HepG2 (cell line): Measurements from ENCODE around the gene SRBD1. TPM values are rescaled to one million over a fixed set of nuclear protein-coding genes. Genes with fewer than 3 reads are reported as not detected.
A peak's percentile ranks its signal among the peaks of the same experiment; 100 is the strongest.

ENCODE experiments used
- ELF1 ChIP-seq: sonication (generic); formaldehyde crosslinking; IDR thresholded peaks from 2 replicates; pipeline ENCODE4 v1.4.0; 2020; ENCODE audit warnings: missing genetic modification reagents
- HMGA1 ChIP-seq: sonication (generic); formaldehyde crosslinking; conservative IDR thresholded peaks from 2 replicates; pipeline ENCODE4 v1.4.0; 2020; ENCODE audit warnings: missing genetic modification reagents
- HNF4G ChIP-seq, 2 experiments: sonication (generic) in 1 of 2; formaldehyde crosslinking in 1 of 2; IDR thresholded peaks; 2 replicates each; pipeline versions ENCODE4 v1.4.0 to v1.6.1; 2011 to 2020; ENCODE audit warnings: borderline replicate concordance in 2 of 2, low read depth in 2 of 2, mild to moderate bottlenecking in 2 of 2, low read length in 1 of 2, missing genetic modification reagents in 1 of 2, moderate library complexity in 1 of 2
- KDM6A ChIP-seq: IDR thresholded peaks from 2 replicates; pipeline ENCODE4 v1.6.1; 2016; ENCODE audit warnings: low read depth
- NPAS2 ChIP-seq: sonication (generic); formaldehyde crosslinking; IDR thresholded peaks from 2 replicates; pipeline ENCODE4 v1.8.0; 2022; ENCODE audit warnings: mild to moderate bottlenecking, missing genetic modification reagents, borderline replicate concordance
- RELA ChIP-seq: sonication (generic); formaldehyde crosslinking; IDR thresholded peaks from 2 replicates; pipeline ENCODE4 v1.4.0; 2020; ENCODE audit warnings: missing genetic modification reagents
- SOX13 ChIP-seq, 3 experiments: fragments of 450-650 bp in 1 of 3; sonication (generic) in 1 of 3; formaldehyde crosslinking in 1 of 3; IDR thresholded peaks in 2 of 3; conservative IDR thresholded peaks in 1 of 3; 2 replicates each; pipeline versions ENCODE4 v1.5.0 to v1.6.1; 2016 to 2020; ENCODE audit warnings: antibody characterized with exemption in 1 of 3, mild to moderate bottlenecking in 1 of 3, missing compliant biosample characterization in 1 of 3, missing genetic modification reagents in 1 of 3, moderate library complexity in 1 of 3
- SRSF1 ChIP-seq: fragments of 200-400 bp; formaldehyde crosslinking; optimal IDR thresholded peaks from 2 replicates; pipeline ENCODE3; 2017; ENCODE audit warnings: mild to moderate bottlenecking, low read depth, low read length, moderate library complexity
- SRSF9 ChIP-seq: fragments of 200-400 bp; formaldehyde crosslinking; IDR thresholded peaks from 2 replicates; pipeline ENCODE4 v1.6.1; 2018; ENCODE audit warnings: borderline replicate concordance, mild to moderate bottlenecking, low read depth, low read length; ENCODE audit not compliant: insufficient read depth, poor library complexity, severe bottlenecking
- ZNF256 ChIP-seq: sonication (generic); formaldehyde crosslinking; conservative IDR thresholded peaks from 2 replicates; pipeline ENCODE4 v1.4.0; 2020; ENCODE audit warnings: missing genetic modification reagents
- ZNF441 ChIP-seq: sonication (generic); formaldehyde crosslinking; IDR thresholded peaks from 2 replicates; pipeline ENCODE4 v1.7.0; 2021; ENCODE audit warnings: missing genetic modification reagents, borderline replicate concordance
- ZNF766 ChIP-seq: sonication (generic); formaldehyde crosslinking; IDR thresholded peaks from 2 replicates; pipeline ENCODE4 v1.5.0; 2020; ENCODE audit warnings: missing genetic modification reagents, borderline replicate concordance
- ZNF781 ChIP-seq: sonication (generic); formaldehyde crosslinking; IDR thresholded peaks from 2 replicates; pipeline ENCODE4 v1.5.1; 2020; ENCODE audit warnings: borderline replicate concordance, mild to moderate bottlenecking, missing genetic modification reagents; ENCODE audit errors: not compliant biosample characterization
- polyA plus RNA-seq, 8 experiments: library from polyadenylated mRNA; depleted of rRNA in 3 of 8; stranded (reverse) in 7 of 8; unstranded in 1 of 8; fragments of >200 nt; fragmentation: Illumina TruSeq in 4 of 8; extraction: Trizol in 4 of 8; gene quantifications; 2 replicates each; pipeline versions ENCODE4 v1.2.1 to v1.2.3, GENCODE V29; 2011 to 2016; ENCODE audit warnings: low read depth in 4 of 8, missing spikeins in 1 of 8, mixed read lengths in 1 of 8; ENCODE audit not compliant: insufficient read depth in 1 of 8
- total RNA-seq, 5 experiments: library from RNA; depleted of rRNA; stranded (reverse); fragments of >200 nt; fragmentation: Illumina TruSeq; extraction: Trizol; gene quantifications; 2 replicates each; pipeline ENCODE4 v1.2.3, GENCODE V29; 2016; ENCODE audit warnings: low read depth in 1 of 5
- TF ChIP-seq, protein P1 (sequence below): sonication (generic); IDR thresholded peaks from 2 replicates; pipeline ENCODE4 v1.6.1; 2016; ENCODE audit warnings: low read depth, borderline replicate concordance
- TF ChIP-seq, protein P2 (sequence below): sonication (generic); formaldehyde crosslinking; IDR thresholded peaks from 2 replicates; pipeline ENCODE4 v1.8.1; 2023; ENCODE audit warnings: mild to moderate bottlenecking, moderate library complexity, missing genetic modification reagents
- TF ChIP-seq, protein P3 (sequence below): IDR thresholded peaks from 2 replicates; pipeline ENCODE4 v1.6.1; 2018; ENCODE audit warnings: missing genetic modification reagents, mild to moderate bottlenecking, missing compliant biosample characterization
- TF ChIP-seq, protein P4 (sequence below), 2 experiments: IDR thresholded peaks; 2 replicates each; pipeline ENCODE4 v1.6.1; 2011 to 2012; ENCODE audit warnings: low read length in 2 of 2, borderline replicate concordance in 1 of 2, low read depth in 1 of 2, mild to moderate bottlenecking in 1 of 2, moderate library complexity in 1 of 2
- TF ChIP-seq, protein P5 (sequence below): sonication (generic); formaldehyde crosslinking; IDR thresholded peaks from 2 replicates; pipeline ENCODE4 v1.8.0; 2022; ENCODE audit warnings: mild to moderate bottlenecking, missing genetic modification reagents; ENCODE audit not compliant: insufficient replicate concordance

The SRBD1 gene
- total and polyA plus RNA-seq, 2 of the 13 experiments (the other 11 are each of a cell fraction or from before 2014, with no cell fraction given): 3.2 to 23.9 TPM

DNA sequence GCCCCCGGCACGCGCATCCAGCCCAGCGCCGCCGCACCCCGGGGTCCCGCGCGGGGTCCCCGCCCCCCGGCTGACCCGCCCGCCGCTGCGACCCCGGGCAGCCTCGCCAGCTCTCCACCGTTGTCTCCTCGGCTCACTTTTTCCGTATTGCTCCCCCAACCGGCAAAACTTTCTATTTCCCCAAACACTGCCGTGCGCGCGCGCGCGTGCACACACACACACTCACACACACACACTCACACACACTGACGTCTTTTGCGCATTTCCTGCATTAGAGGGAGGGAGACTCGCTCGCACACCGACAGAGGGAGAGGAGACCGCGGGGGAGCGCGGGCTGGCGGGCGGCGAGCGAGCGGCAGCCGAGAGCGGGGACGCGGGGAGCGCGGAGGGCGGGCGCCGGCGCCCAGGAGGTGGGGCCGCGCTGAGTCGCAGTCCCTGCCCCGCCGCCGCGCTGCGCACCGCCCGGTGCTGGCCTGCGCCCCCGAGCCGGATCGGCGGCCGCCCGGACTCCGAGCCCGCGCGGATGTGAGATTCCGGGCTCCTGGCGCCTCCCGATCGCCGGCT is 39.9 kb upstream of the SRBD1 start (continued):
- TF ChIP-seq, protein P1, sequence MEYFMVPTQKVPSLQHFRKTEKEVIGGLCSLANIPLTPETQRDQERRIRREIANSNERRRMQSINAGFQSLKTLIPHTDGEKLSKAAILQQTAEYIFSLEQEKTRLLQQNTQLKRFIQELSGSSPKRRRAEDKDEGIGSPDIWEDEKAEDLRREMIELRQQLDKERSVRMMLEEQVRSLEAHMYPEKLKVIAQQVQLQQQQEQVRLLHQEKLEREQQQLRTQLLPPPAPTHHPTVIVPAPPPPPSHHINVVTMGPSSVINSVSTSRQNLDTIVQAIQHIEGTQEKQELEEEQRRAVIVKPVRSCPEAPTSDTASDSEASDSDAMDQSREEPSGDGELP: no peak; the same call in 1 of the 2 replicates
- TF ChIP-seq HMGA1 (CRISPR knock-in tag) (no peak), ZNF781 (no peak), HNF4G (IDR thresholded peaks at IDR 0.05; ENCODE audit: borderline replicate concordance, low read depth, low read length) (no peak; the same call in 1 of the 2 replicates), HNF4G (CRISPR knock-in tag; IDR thresholded peaks at IDR 0.05; ENCODE audit: borderline replicate concordance, low read depth) (no peak), SRSF9 (no peak), ELF1 (CRISPR knock-in tag) (peak; percentile 74), SOX13 (IDR thresholded peaks at IDR 0.05) (no peak; the same call in 1 of the 2 replicates), SOX13 (CRISPR knock-in tag; conservative IDR thresholded peaks at IDR 0.05 in 1 of 2, IDR thresholded peaks at IDR 0.05 in 1 of 2) (no peak), KDM6A (CRISPR knock-in tag) (no peak), SRSF1 (no peak), NPAS2 (CRISPR knock-in tag) (no peak), ZNF441 (CRISPR knock-in tag) (peak; percentile 57), ZNF256 (CRISPR knock-in tag) (no peak), ZNF766 (CRISPR knock-in tag) (no peak), RELA (CRISPR knock-in tag) (no peak)
- TF ChIP-seq, protein P2, sequence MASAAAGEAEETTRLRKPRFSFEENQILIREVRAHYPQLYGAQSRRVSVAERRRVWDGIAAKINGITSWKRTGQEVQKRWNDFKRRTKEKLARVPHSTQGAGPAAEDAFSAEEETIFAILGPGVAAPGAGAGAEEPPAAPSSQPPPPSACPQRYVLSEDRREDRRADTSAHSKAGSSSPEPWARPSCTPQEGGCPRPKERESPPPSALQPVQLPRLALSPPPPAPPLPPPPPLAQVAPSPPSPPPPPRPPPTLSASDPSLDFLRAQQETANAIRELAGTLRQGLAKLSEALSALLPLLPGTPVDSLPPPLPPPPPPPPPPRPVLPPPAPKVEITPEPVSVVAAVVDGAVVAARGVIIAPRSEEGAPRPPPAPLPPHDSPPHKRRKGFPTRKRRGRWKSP (CRISPR knock-in tag): peak; percentile 96
- TF ChIP-seq, protein P3, sequence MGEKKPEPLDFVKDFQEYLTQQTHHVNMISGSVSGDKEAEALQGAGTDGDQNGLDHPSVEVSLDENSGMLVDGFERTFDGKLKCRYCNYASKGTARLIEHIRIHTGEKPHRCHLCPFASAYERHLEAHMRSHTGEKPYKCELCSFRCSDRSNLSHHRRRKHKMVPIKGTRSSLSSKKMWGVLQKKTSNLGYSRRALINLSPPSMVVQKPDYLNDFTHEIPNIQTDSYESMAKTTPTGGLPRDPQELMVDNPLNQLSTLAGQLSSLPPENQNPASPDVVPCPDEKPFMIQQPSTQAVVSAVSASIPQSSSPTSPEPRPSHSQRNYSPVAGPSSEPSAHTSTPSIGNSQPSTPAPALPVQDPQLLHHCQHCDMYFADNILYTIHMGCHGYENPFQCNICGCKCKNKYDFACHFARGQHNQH (CRISPR knock-in tag): no peak
- TF ChIP-seq, protein P4, sequence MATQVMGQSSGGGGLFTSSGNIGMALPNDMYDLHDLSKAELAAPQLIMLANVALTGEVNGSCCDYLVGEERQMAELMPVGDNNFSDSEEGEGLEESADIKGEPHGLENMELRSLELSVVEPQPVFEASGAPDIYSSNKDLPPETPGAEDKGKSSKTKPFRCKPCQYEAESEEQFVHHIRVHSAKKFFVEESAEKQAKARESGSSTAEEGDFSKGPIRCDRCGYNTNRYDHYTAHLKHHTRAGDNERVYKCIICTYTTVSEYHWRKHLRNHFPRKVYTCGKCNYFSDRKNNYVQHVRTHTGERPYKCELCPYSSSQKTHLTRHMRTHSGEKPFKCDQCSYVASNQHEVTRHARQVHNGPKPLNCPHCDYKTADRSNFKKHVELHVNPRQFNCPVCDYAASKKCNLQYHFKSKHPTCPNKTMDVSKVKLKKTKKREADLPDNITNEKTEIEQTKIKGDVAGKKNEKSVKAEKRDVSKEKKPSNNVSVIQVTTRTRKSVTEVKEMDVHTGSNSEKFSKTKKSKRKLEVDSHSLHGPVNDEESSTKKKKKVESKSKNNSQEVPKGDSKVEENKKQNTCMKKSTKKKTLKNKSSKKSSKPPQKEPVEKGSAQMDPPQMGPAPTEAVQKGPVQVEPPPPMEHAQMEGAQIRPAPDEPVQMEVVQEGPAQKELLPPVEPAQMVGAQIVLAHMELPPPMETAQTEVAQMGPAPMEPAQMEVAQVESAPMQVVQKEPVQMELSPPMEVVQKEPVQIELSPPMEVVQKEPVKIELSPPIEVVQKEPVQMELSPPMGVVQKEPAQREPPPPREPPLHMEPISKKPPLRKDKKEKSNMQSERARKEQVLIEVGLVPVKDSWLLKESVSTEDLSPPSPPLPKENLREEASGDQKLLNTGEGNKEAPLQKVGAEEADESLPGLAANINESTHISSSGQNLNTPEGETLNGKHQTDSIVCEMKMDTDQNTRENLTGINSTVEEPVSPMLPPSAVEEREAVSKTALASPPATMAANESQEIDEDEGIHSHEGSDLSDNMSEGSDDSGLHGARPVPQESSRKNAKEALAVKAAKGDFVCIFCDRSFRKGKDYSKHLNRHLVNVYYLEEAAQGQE (IDR thresholded peaks at IDR 0.05; ENCODE audit: borderline replicate concordance in 1 of 2, low read depth in 1 of 2, low read length in 2 of 2): no peak
- TF ChIP-seq, protein P5, sequence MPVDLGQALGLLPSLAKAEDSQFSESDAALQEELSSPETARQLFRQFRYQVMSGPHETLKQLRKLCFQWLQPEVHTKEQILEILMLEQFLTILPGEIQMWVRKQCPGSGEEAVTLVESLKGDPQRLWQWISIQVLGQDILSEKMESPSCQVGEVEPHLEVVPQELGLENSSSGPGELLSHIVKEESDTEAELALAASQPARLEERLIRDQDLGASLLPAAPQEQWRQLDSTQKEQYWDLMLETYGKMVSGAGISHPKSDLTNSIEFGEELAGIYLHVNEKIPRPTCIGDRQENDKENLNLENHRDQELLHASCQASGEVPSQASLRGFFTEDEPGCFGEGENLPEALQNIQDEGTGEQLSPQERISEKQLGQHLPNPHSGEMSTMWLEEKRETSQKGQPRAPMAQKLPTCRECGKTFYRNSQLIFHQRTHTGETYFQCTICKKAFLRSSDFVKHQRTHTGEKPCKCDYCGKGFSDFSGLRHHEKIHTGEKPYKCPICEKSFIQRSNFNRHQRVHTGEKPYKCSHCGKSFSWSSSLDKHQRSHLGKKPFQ: peak; percentile 31
